Liver (tissue), 9 donors: Measurements from ENCODE around the gene LAGE3. TPM values are rescaled to one million over a fixed set of nuclear protein-coding genes. Genes with fewer than 3 reads are reported as not detected.
A peak's percentile ranks its signal among the peaks of the same experiment; 100 is the strongest.

Experiments used
- DNase-seq: peaks from one replicate; pipeline ENCODE4 v3.0.0-alpha.2; 2017; ENCODE audit warnings: low spot score
- H3K27ac ChIP-seq, 2 donors: one replicate each; pipeline ENCODE4 v1.7.0; 2013; ENCODE audit warnings: inconsistent platforms in 2 of 2, low read length in 2 of 2, control low read depth in 1 of 2, low read depth in 1 of 2, mild to moderate bottlenecking in 1 of 2
- H3K27me3 ChIP-seq, 4 donors: one replicate each; pipeline versions ENCODE4 v1.6.1 to v1.7.0; 2013; ENCODE audit warnings: low read length in 3 of 4, inconsistent platforms in 1 of 4, mild to moderate bottlenecking in 1 of 4, moderate library complexity in 1 of 4; ENCODE audit not compliant: control insufficient read depth in 4 of 4, insufficient read depth in 4 of 4
- H3K36me3 ChIP-seq, 4 donors: one replicate each; pipeline versions ENCODE4 v1.6.1 to v1.7.0; 2013; ENCODE audit warnings: low read length in 3 of 4, mild to moderate bottlenecking in 3 of 4, low read depth in 1 of 4, moderate library complexity in 1 of 4; ENCODE audit not compliant: control insufficient read depth in 4 of 4, insufficient read depth in 3 of 4
- H3K4me1 ChIP-seq, 4 donors: one replicate each; pipeline versions ENCODE4 v1.6.1 to v1.7.0; 2013; ENCODE audit warnings: low read length in 3 of 4, mild to moderate bottlenecking in 3 of 4, moderate library complexity in 1 of 4; ENCODE audit not compliant: control insufficient read depth in 4 of 4, insufficient read depth in 4 of 4
- H3K4me3 ChIP-seq, 3 donors: one replicate each; pipeline versions ENCODE4 v1.6.1 to v1.7.0; 2013; ENCODE audit warnings: low read length in 3 of 3, control low read depth in 1 of 3, low read depth in 1 of 3, mild to moderate bottlenecking in 1 of 3
- H3K9ac ChIP-seq, 2 donors: one replicate each; pipeline ENCODE4 v1.7.0; 2013; ENCODE audit warnings: low read length in 2 of 2, mild to moderate bottlenecking in 2 of 2, moderate library complexity in 2 of 2, control low read depth in 1 of 2, low read depth in 1 of 2
- H3K9me3 ChIP-seq, 4 donors: one replicate each; pipeline versions ENCODE4 v1.6.1 to v1.7.0; 2013; ENCODE audit warnings: low read length in 3 of 4; ENCODE audit not compliant: control insufficient read depth in 4 of 4
- ATF3 ChIP-seq: IDR thresholded peaks from 2 replicates; pipeline ENCODE4 v1.6.1; 2016; ENCODE audit warnings: antibody characterized with exemption
- CTCF ChIP-seq: fragments of 150-350 bp; IDR thresholded peaks from 2 replicates; pipeline ENCODE4 v1.5.1; 2017; ENCODE audit warnings: improper control_type of control experiment, low read depth, low read length; ENCODE audit not compliant: missing input control
- EGR1 ChIP-seq, 2 donors: IDR thresholded peaks; 2 replicates each; pipeline ENCODE4 v1.6.1; 2016 to 2018; ENCODE audit warnings: antibody characterized with exemption in 2 of 2, low read depth in 2 of 2
- FOXA1 ChIP-seq: IDR thresholded peaks from 2 replicates; pipeline ENCODE4 v1.6.1; 2016; ENCODE audit warnings: antibody characterized with exemption
- FOXA2 ChIP-seq: IDR thresholded peaks from 2 replicates; pipeline ENCODE4 v1.6.1; 2016; ENCODE audit warnings: antibody characterized with exemption
- GABPA ChIP-seq, 2 donors: IDR thresholded peaks in 1 of 2; conservative IDR thresholded peaks in 1 of 2; 2 replicates each; pipeline ENCODE4 v1.6.1; 2016; ENCODE audit warnings: antibody characterized with exemption in 2 of 2, mild to moderate bottlenecking in 1 of 2, moderate library complexity in 1 of 2
- HNF4A ChIP-seq, 2 donors: conservative IDR thresholded peaks; 2 replicates each; pipeline ENCODE4 v1.6.1; 2016; ENCODE audit warnings: antibody characterized with exemption in 2 of 2, mild to moderate bottlenecking in 2 of 2
- HNF4G ChIP-seq: IDR thresholded peaks from 2 replicates; pipeline ENCODE4 v1.6.1; 2016; ENCODE audit warnings: antibody characterized with exemption
- JUND ChIP-seq, 2 donors: IDR thresholded peaks; 2 replicates each; pipeline ENCODE4 v1.6.1; 2016; ENCODE audit warnings: antibody characterized with exemption in 2 of 2
- MAX ChIP-seq: IDR thresholded peaks from 2 replicates; pipeline ENCODE4 v1.6.1; 2016; ENCODE audit warnings: antibody characterized with exemption
- NR2F2 ChIP-seq: IDR thresholded peaks from 2 replicates; pipeline ENCODE4 v1.6.1; 2016; ENCODE audit warnings: antibody characterized with exemption
- RAD21 ChIP-seq, 2 donors: IDR thresholded peaks; 2 replicates each; pipeline ENCODE4 v1.6.1; 2016; ENCODE audit warnings: antibody characterized with exemption in 2 of 2, mild to moderate bottlenecking in 2 of 2
- REST ChIP-seq: IDR thresholded peaks from 2 replicates; pipeline ENCODE4 v1.6.1; 2016; ENCODE audit warnings: antibody characterized with exemption, mild to moderate bottlenecking
- RXRA ChIP-seq, 2 donors: IDR thresholded peaks; 2 replicates each; pipeline ENCODE4 v1.6.1; 2017 to 2018; ENCODE audit warnings: antibody characterized with exemption in 2 of 2, mild to moderate bottlenecking in 1 of 2
- SP1 ChIP-seq: IDR thresholded peaks from 2 replicates; pipeline ENCODE4 v1.6.1; 2018; ENCODE audit warnings: antibody characterized with exemption, mild to moderate bottlenecking
- TAF1 ChIP-seq: conservative IDR thresholded peaks from 2 replicates; pipeline ENCODE4 v1.6.1; 2016; ENCODE audit warnings: antibody characterized with exemption, mild to moderate bottlenecking
- YY1 ChIP-seq: IDR thresholded peaks from 2 replicates; pipeline ENCODE4 v1.6.1; 2016; ENCODE audit warnings: antibody characterized with exemption, mild to moderate bottlenecking
- ZBTB33 ChIP-seq: IDR thresholded peaks from 2 replicates; pipeline ENCODE4 v1.6.1; 2016; ENCODE audit warnings: antibody characterized with exemption
- WGBS: extraction: QIAGEN DNeasy Blood & Tissue Kit; methylation state at CpG from one replicate; pipeline ENCODE4 v1.1.7; 2013; 5-methylcytosine and 5-hydroxymethylcytosine counted together
- polyA plus RNA-seq, 2 donors: library from polyadenylated mRNA; stranded (reverse) in 1 of 2; unstranded in 1 of 2; fragments of 200-250 nt in 1 of 2; fragments of >200 nt in 1 of 2; fragmentation: Nextera tagmentation in 1 of 2; extraction: Ambion mirVana in 1 of 2; gene quantifications; one replicate each; pipeline versions ENCODE4 v1.2.1 to v1.2.3, GENCODE V29; 2013 to 2015
- total RNA-seq, 2 donors: library from RNA; depleted of rRNA; stranded (reverse); fragments of >200 nt; gene quantifications; one replicate each; pipeline ENCODE4 v1.2.3, GENCODE V29; 2014
- donor health status: healthy.
- donor health status: healthy.
- donor health status: healthy.
- donor health status: healthy.
- donor health status: healthy.

The LAGE3 gene
- total and polyA plus RNA-seq, 4 donors: 8.5 to 18.1 (median 12.7) TPM

- no peak for TF ChIP-seq EGR1 (IDR thresholded peaks at IDR 0.05; ENCODE audit: low read depth in 2 of 2)
- TF ChIP-seq ATF3: no peak
- no peak for TF ChIP-seq TAF1
- TF ChIP-seq FOXA2: no peak
- no peak for TF ChIP-seq YY1
- no peak for TF ChIP-seq RAD21 (IDR thresholded peaks at IDR 0.05)
- no peak for TF ChIP-seq NR2F2
- no peak for TF ChIP-seq MAX
- TF ChIP-seq SP1: no peak
- TF ChIP-seq REST: no peak
- no peak for TF ChIP-seq FOXA1
- no peak for TF ChIP-seq JUND (IDR thresholded peaks at IDR 0.05)
- no peak for TF ChIP-seq CTCF
- TF ChIP-seq RXRA (IDR thresholded peaks at IDR 0.05): no peak
- TF ChIP-seq ZBTB33: no peak
- TF ChIP-seq HNF4G: no peak
- no peak for TF ChIP-seq HNF4A (conservative IDR thresholded peaks at IDR 0.05)
- no peak for TF ChIP-seq GABPA (IDR thresholded peaks at IDR 0.05 in 1 of 2, conservative IDR thresholded peaks at IDR 0.05 in 1 of 2)
- WGBS: 73% methylated on average over 13 of the region's 13 CpGs
- H3K36me3 ChIP-seq: peaks cover 0 to 19% (median 7%) of the 10 kb centered on the region in 4 donors
- H3K4me1 ChIP-seq: peaks cover 6 to 17% (median 10%) of the 10 kb centered on the region in 4 donors
- H3K27me3 ChIP-seq: no peaks in the 10 kb centered on the region
- peak overlapping the region in 2 of 3 donors; percentile 43 to 77 for H3K4me3 ChIP-seq
- no peak for DNase-seq
- no peaks in the 10 kb centered on the region for H3K9me3 ChIP-seq
- no peak overlapping the region for H3K27ac ChIP-seq
- H3K9ac ChIP-seq: no peak overlapping the region
These were observed 34.3 kb downstream of the LAGE3 start for GRCh38 chrX:154444755-154445246.
